GM19239 (cell line): Measurements from ENCODE around the gene APOBR.
"Not testable (repeated sequence)": the region's sequence is repeated elsewhere in the genome, so short reads cannot be mapped to it uniquely, and the experiment has no call there.

ENCODE experiments used
- DNase-seq: peaks from one replicate; pipeline ENCODE4 v3.0.0; 2011; ENCODE audit warnings: low spot score; ENCODE audit not compliant: insufficient read length
- FAIRE-seq: peaks from 2 replicates; lab custom pipeline; 2011; peaks lifted over from hg19 to GRCh38; lab: Jason Lieb, UNC

Gene APOBR

GRCh38 chr16:28497386-28497785 is 2.9 kb downstream of the APOBR start:
- DNase-seq (no peak), FAIRE-seq (no peak)

GRCh38 chr16:28497861-28498599 is 3.6 kb downstream of the APOBR start:
- no peak for FAIRE-seq
- no peak for DNase-seq

GRCh38 chr16:28498666-28499381 is 4.4 kb downstream of the APOBR start:
- no peak for FAIRE-seq
- no peak for DNase-seq

DNA sequence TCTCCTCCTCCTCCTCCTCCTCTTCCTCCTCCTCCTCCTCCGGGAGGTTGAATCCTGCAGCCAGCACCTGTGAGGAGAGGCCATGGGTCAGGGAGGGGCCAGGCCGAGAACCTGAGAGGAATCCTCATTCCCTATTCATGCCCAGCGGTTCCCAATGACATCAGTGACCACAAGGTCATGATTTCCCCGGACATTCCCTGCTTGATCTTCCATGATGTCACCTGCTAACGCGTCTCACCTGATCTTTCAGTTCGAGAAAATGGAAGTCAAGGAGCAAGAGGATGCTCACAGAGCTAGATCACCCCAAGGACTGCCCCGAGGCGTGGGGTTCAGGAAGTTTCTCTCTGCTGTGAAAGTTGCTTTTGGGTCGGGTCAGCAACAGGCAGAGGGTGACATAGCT is 5.4 kb downstream of the APOBR start:
- no peak for DNase-seq
- no peak for FAIRE-seq

DNA sequence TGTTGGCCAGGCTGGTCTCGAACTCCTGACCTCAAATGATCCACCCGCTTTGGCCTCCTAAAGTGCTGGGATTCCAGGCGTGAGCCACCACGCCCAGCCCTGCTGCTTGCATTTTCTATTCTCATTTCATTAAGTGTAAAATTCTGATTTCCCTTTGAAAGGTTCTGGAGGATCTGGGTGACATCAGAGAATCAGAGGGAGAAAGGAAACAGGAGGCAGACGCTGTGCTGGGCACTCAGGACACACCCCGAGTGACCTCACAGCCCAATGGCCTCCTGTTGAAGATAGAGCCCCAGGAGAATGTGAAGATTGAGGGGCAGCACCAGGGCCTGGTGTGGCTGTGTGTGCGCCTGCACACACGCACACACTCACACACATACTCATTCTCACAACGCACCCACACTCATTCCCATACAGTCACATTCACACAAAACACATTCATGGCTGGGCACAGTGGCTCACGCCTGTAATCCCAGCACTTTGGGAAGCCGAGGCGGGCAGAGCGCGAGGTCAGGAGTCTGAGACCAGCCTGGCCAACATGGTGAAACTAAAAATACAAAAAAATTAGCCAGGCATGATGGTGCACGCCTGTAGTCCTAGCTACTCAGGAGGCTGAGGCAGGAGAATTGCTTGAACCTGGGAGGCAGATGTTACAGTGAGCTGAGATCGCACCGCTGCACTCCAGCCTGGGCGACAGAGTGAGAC is 6.2 kb downstream of the APOBR start:
- DNase-seq, FAIRE-seq: not testable (repeated sequence)

DNA sequence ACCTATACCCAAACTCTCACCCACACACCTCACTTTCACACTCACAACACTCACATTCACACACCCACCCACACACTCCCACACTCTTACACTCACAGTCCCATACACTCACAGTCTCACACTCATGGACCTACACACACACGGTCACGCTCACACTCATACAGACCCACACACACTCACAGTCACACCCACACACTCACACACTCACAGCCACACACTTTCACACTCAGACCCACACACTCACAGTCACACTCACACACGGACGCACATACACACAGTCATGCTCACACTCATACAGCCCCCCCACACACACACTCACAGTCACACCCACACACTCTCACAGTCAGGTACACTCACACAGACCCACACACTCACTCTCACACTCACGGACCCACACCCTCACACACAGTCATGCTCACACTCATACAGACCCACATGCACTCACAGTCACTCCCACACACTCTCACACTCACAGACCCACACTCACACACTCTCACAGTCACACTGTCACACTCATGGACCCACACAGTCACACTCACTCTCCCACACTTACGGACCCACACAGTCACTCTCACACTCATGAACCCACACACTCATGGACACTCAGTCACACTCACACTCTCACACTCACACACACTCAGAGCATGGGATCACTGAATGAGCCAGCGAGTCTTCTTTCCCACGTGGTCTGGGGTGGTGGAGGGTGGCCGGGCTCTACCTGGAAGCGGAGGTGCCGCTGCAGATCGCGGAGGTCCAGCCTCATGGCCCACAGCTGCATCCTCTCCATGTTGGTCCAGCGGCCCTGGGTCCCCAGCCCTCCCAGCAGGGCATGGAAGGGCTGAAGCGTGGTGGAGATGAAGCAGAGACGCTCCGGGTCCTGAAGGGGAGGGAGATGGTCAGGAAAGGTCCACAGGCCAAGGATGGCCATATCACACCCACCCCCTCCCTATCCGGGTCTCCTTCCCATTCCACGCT is 7.1 kb downstream of the APOBR start:
- FAIRE-seq: no peak
- DNase-seq: no peak

DNA sequence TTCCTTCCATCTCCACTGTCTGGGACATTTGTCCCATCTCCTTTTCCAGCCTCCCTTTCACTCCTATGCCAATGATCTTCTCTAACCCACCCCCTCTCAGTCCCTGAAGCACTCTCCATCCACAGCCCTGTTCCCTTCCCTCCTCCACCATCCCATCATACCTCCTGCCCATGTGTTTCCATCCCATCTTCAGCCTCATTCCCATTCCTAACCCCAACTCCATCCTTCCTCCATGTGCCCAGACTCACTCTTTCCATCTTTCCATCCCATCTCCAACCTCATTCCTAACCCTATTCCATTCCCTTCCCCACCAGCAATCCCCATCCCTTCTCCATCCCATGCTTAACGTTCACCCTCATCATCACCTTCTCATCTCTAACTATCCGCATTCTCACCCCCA is 7.8 kb downstream of the APOBR start:
- no peak for DNase-seq
- no peak for FAIRE-seq

- FAIRE-seq (no peak), DNase-seq (no peak)
Measured at GRCh38 chr16:28503470-28504259, 9.2 kb downstream of the APOBR start.

GRCh38 chr16:28504707-28505404 is 10.4 kb downstream of the APOBR start:
- no peak for DNase-seq
- no peak for FAIRE-seq

GRCh38 chr16:28505489-28506137 is 11.2 kb downstream of the APOBR start:
- FAIRE-seq (no peak), DNase-seq (no peak)

DNA sequence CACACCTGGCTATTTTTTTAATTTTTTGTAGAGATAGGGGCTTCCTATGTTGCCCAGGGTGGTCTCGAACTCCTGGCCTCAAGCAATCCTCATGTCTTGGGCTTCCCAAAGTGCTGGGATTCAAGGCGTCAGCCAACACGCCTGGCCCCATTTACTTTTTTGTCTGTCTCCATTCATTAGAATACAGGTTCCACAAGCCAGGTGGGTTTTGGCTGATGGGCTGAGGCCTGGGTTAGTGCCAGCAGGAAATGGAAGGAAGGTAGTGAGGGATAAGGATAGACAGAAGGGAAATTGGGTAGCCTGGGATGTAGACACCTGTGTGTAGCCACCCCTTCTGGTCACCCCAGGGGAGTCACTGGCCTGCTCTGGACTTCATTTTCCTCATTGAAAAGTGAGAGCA is 16.6 kb downstream of the APOBR start:
- DNase-seq (no peak), FAIRE-seq (no peak)

DNA sequence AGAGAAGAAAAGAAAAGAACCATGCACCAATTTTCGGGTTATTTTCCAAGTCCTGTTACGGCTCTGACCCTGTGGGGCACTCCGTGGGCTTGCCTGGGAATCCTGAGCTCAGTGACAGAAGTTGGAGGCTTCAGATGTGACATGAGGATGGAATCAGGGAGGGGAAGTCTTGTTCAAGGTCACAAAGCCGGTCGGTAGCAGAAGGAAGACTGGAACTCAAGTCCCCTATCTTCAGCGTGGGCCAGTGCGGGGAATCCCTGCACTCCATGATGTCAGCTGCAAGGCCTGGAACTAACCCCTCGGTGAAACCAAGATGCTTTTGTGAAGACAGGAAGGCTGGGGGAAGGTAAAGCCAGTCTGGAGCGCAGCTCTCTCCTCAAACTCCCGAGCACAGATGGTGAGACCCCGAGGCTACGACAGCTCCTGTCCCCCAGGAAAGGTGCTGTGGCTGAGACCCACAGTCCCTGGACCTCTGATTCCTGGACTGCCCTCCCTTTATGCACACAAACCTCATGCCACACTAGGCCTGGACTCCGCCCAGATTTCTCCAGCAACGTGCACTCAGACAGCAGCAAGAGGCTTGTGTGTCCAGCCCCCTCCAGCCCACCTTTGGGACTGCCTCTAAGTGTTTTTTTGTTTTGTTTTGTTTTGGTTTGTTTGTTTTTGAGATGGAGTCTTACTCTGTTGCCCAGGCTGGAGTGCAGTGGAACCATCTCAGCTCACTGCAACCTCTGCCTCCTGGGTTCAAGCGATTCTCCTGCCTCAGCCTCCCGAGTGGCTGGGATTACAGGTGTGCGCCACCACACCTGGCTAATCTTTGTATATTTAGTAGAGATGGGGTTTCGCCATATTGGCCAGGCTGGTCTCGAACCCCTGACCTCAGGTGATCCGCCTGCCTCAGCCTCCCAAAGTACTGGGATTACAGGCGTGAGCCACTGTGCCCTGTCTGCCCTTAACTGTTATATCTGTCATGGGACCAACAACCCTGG is 17.7 kb downstream of the APOBR start:
- no peak for DNase-seq
- no peak for FAIRE-seq

DNA sequence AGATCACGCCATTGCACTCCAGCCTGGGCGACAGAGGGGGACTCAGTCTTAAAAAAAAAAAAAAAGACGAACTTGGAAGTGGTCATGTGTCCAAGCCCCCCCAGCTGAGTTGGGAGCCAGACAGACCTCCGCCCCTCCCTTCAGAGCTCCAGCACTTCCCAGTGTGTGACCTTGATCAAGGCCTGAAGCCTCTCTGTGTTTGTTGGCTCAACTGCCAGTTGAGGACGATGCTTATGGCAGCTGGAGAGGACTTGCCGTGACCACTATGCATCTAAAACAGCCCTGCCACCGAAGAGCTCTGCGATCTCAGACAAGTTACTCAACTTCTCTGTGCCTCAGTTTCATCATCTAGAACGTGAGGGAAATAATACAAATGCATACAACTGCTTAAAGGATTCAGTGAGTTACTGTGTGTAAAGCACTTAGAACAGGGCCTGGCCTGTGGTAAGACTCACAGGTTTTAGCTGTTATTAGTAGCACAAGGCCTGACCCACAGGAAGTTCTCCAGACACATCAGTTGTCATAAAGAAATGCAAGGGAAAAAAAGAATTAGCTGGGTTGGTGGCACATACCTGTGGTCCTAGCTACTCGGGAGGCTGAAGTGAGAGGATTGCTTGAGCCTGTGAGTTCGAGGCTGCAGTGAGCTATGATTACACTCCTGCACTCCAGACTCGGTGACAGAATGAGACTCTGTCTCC is 19.2 kb downstream of the APOBR start:
- DNase-seq: no peak
- no peak for FAIRE-seq

- DNase-seq (no peak), FAIRE-seq (no peak)
Measured at GRCh38 chr16:28514246-28514645, 19.8 kb downstream of the APOBR start.

DNA sequence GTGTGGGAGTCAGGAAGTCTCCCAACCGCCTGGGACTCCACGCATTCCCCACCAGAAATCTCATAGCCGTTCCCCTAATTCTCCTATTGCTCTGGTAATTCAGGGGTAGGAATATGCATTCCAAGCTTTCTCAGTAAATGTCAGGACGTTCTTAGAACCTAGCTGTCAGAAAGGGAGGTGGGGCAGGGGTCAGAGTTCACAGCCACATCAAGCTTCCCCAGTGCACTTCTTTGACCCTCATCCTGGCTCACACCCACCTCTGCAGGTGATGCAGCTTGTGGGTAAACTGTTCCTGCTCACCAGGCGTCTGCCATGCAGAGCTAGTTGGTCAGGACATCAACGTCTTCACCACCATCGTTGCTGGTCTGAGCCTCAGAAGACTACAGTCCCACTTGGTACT is 26.2 kb downstream of the APOBR start:
- DNase-seq (no peak), FAIRE-seq (no peak)

DNA sequence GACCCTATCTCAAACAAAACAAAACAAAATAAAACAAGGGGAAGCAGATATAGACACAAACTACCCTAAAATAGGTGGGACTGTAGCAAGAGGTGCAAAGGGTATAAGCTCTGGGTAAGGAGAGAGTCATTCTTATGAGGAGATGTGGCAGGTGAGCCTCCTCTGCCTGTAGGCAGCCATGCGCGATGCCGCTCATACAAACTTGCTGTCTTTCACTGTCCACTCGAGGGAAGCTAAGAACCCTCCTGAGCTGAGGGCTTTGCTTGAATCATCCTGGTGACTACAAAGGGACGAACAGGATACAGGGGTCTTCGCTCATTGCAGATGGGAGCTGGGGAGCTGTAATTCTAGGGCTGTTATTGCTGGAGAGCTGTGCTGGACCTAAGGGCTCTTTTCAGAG is 27.0 kb downstream of the APOBR start:
- DNase-seq (no peak), FAIRE-seq (no peak)

GRCh38 chr16:28522792-28523191 is 28.3 kb downstream of the APOBR start:
- no peak for DNase-seq

More at GRCh38 chr16:28522792-28523191, 28.3 kb downstream of the APOBR start:
- no peak for FAIRE-seq
